Panc1 (cell line): ENCODE results near the gene HOXA9.

Experiments used
- POLR2AphosphoS5 ChIP-seq: IDR thresholded peaks from 2 replicates; pipeline ENCODE4 v1.6.1; 2012; ENCODE audit warnings: mild to moderate bottlenecking, low read depth, low read length, moderate library complexity
- TF ChIP-seq, protein P1 (sequence below): fragments of 450-650 bp; IDR thresholded peaks from 2 replicates; pipeline ENCODE4 v1.5.1; 2017; ENCODE audit warnings: mild to moderate bottlenecking

DNA sequence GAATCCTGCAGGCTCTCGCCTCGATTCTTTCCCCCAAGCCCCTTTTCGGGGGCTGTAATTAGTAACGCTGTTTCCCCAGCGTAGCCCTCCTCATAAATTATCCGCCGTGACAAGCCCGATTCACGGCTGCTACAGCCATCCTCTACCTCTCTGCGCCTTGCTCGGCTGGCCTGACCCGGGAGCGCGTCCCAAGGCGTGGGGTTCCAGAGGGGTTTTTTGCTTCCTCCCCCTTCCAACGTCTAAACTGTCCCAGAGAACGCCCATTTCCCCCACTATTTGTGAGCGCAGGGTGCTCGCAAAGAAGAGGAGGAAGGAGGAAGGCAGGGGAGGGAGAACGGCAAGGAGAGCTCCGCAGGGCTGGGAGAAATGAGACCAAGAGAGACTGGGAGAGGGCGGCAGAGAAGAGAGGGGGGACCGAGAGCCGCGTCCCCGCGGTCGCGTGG, 22.7 kb downstream of the HOXA9 start:
- TF ChIP-seq, protein P1, sequence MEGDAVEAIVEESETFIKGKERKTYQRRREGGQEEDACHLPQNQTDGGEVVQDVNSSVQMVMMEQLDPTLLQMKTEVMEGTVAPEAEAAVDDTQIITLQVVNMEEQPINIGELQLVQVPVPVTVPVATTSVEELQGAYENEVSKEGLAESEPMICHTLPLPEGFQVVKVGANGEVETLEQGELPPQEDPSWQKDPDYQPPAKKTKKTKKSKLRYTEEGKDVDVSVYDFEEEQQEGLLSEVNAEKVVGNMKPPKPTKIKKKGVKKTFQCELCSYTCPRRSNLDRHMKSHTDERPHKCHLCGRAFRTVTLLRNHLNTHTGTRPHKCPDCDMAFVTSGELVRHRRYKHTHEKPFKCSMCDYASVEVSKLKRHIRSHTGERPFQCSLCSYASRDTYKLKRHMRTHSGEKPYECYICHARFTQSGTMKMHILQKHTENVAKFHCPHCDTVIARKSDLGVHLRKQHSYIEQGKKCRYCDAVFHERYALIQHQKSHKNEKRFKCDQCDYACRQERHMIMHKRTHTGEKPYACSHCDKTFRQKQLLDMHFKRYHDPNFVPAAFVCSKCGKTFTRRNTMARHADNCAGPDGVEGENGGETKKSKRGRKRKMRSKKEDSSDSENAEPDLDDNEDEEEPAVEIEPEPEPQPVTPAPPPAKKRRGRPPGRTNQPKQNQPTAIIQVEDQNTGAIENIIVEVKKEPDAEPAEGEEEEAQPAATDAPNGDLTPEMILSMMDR, result no peak
- no peak for TF ChIP-seq POLR2AphosphoS5
